HG03521 (cell line): ENCODE results near the gene BCR.

Experiments
- ATAC-seq: cut with Tn5 transposase; IDR thresholded peaks from one replicate; pipeline ENCODE4 v1.9.1; 2021; ENCODE audit warnings: mild to moderate bottlenecking, moderate library complexity; ENCODE audit not compliant: unreplicated experiment

BCR gene

DNA sequence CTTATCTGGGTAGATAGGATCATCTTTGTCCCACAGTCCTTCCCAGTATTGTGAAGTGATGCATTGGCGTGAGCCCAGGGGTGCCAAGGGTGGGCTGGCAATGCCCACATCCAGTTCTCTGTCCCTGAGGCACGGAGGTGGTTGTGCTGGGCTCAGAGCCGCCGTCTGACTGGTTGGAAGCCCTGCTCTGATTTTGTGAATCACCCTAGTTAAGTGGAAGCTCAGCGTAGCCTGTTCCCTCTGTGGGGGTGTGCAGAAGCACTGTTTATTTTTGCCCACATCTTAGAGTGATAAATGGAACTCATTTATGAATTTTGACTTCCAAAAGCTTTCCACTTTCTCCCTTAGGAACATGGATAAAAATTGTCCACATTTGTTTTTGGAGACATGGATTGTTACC is 13.6 kb downstream of the BCR start:
- ATAC-seq: no peak

- no peak for ATAC-seq
Observed at GRCh38 chr22:23196165-23196564, 15.9 kb downstream of the BCR start.

GRCh38 chr22:23197836-23198235 is 17.5 kb downstream of the BCR start:
- ATAC-seq: no peak

GRCh38 chr22:23199159-23199558 is 18.9 kb downstream of the BCR start:
- no peak for ATAC-seq

- no peak for ATAC-seq
Observed at GRCh38 chr22:23200898-23201297, 20.6 kb downstream of the BCR start.

GRCh38 chr22:23202812-23203451 is 22.6 kb downstream of the BCR start:
- no peak for ATAC-seq

- ATAC-seq: no peak
Observed at GRCh38 chr22:23203452-23204124, 23.3 kb downstream of the BCR start.

GRCh38 chr22:23204125-23204488 is 23.8 kb downstream of the BCR start:
- no peak for ATAC-seq

DNA sequence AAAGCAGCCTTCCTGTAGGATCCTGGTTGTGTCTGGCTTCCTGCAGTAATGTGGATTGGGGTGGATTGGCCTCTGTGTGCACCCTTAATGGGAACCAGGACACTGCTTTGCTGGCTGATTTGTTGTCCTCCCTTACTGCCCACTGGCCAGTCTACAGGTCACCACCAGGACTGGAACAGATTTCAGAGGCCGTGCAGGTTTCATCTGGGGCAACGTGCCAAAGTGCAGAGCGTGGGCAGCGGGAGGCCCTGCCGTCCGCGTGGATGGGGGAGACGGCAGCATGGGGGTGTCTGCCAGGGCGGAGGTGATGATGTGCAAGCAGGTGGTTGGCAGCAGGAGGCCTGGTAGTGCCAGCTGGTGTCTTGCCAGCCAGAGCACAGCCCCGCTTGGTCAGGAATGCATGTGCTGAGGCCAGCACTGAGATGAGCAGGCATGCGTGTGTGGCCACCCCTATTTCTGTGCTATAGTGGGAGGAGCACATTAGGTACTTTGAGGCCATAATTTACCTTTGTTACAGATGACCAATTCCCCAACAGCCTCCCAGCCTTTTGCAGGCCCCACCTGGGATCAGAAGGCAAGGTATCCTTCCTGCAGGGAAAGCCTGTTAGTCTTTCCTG is 24.3 kb downstream of the BCR start:
- ATAC-seq: no peak

- ATAC-seq: no peak
Observed at GRCh38 chr22:23205339-23206049, 25.2 kb downstream of the BCR start.

DNA sequence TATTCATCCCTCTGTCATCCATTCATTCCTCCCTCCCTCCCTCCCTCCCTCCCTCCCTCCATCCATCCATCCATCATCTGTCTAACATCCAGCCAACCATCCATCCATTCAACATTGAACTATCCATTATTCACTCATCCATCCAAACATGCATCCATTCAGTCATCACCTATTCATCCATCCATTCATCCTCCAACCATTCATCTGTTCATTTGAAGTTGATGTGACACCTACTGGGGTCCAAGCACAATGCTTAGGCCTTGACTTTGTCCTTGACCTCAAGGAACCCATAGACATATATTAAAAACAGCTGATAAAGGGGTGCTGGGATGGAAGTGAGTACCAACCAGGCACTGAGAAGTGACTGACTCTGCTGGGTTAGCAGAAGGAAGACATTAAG is 26.6 kb downstream of the BCR start:
- no peak for ATAC-seq

DNA sequence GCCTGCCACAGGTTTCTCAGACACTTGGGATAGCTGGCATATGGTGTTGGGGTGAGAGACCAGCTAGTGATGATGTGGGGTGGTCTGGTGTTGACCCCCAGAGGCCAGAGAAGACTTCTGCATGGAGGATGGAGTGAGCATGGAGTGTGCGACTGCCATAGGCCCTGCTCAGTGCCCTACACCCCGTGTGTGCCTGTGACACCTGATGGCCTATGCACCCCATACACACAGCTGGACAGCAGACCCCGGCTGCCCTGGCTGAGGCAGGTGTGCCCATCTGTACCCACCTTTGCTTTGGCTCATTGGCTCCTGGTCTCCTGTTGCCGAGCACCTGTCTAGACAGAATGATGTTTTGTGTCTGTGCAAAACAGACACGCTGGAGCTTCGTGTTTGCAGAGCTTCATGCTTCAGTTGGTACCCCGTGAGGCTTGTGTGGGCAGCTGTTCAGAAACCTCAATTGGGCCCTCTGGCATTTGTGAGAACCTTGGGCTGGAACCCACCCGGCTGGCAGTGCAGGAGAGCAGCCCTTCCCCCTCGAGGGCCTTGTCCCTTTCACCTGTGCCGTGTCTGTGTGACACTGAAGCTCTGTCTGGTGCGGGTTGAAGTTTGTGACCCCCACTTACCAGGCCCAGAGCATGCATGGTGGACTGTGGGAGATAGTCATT is 27.6 kb downstream of the BCR start:
- no peak for ATAC-seq

DNA sequence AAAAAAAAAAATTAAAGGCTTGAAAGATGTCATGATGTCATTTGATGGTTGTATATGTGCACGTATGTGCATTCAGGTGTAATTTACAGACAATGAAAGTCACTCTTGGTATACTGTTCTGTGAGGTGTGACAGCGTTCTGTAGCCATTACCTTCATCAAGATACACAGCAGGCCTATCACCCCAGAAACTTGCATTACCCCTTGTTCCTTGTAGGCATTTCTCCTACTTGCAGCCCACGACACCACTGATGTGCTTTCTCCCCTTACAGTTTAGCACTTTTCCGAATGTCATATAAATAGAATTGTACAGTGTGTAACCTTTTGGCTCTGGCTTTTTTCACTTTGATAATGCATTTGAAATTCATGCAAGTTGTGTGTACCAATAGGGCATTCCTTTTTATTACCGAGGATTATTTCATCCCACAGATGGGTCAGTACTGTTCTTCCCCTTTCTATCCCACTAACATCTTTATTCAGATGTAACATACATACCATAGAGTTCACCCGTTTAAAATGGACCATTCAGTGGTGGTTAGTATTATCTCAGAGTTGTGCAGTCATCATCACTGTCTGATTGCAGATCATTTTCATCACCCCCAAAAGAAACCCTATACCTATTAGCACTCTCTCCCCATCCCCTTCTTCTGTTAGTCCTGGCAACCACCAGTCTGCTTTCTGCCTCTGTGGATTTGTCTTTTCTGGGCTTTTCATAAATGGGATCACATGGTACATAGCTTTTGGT is 30.3 kb downstream of the BCR start:
- ATAC-seq: no peak

GRCh38 chr22:23211622-23212021 is 31.3 kb downstream of the BCR start:
- ATAC-seq: no peak

- no peak for ATAC-seq
Observed at GRCh38 chr22:23212061-23213021, 32.0 kb downstream of the BCR start.

DNA sequence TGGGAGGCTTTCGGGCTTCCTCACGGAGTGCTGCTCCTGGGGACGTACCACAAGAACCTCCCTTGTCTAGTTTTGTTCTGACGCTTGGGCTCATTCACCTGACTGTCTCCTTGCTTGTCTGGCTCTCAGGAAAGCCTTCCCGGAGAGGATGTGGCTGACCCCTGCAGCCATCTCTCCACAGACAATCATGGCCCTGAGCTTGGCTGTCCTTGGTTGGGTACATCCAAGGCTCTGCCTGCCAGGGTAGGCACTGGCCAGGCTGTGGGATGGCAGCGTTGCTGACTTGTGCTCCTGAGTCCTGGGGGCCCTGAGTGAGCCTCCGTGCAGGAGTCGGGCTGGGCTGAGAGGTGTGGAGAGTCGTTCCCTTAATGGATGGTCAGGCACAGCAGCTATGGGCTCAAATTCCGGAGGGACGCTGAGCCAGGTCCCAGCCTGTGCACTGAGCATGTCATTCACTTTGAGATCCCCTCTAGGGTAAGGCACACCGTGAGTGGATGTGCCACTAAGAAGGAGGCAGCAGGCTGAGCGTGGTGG is 32.8 kb downstream of the BCR start:
- no peak for ATAC-seq

- no peak for ATAC-seq
Observed at GRCh38 chr22:23213581-23214334, 33.4 kb downstream of the BCR start.

- no peak for ATAC-seq
Observed at GRCh38 chr22:23214398-23214797, 34.1 kb downstream of the BCR start.
